HCT116 (cell line): ENCODE data around the gene RCSD1. TPM values are rescaled to one million over a fixed set of nuclear protein-coding genes. Genes with fewer than 3 reads are reported as not detected.

Source experiments
- ATAC-seq: fragments of 200-7000 bp; cut with Tn5 transposase; 2 replicates; pipeline ENCODE4 v1.9.1; 2020; ENCODE audit warnings: mild to moderate bottlenecking, moderate library complexity
- BruUV-seq: library from RNA; stranded (reverse); fragments of 400-500 nt; replicated peaks from 2 replicates; lab custom pipeline; 2021; lab: Mats Ljungman, UMichigan
- CTCF ChIA-PET: fragments of 300-600 bp; sonication (Branson Sonifier 250); formaldehyde crosslinking; loops from one replicate; lab custom pipeline; 2021; ENCODE audit warnings: antibody characterized with exemption; lab: Charles Lee
- POLR2A ChIA-PET: fragments of 300-600, 350-600 bp; sonication (Branson Sonifier 250); formaldehyde crosslinking; loops from one replicate; lab custom pipeline; 2021; ENCODE audit warnings: antibody characterized with exemption; lab: Charles Lee
- RAD21 ChIA-PET, 2 experiments: fragments of 300-600 bp; sonication (Branson Sonifier 250); formaldehyde crosslinking; loops; one replicate each; lab custom pipeline; 2023; ENCODE audit warnings: low total read pairs in 2 of 2; ENCODE audit not compliant: uncharacterized antibody in 2 of 2, unreplicated experiment in 2 of 2, low non-redundant PET in 1 of 2; lab: Charles Lee
- DNase-seq: peaks from one replicate; pipeline ENCODE4 v3.0.0-alpha.2; 2010; ENCODE audit warnings: low read depth, low spot score
- H2AFZ ChIP-seq: fragments of 200-600 bp; shearing (Covaris generic), sonication (generic); 2 replicates; pipeline ENCODE4 v1.6.1; 2017; ENCODE audit warnings: low read depth, mixed run types, mixed read lengths, antibody characterized with exemption, low read length; ENCODE audit not compliant: poor library complexity, severe bottlenecking
- H3K27ac ChIP-seq: 2 replicates; pipeline ENCODE4 v1.5.1; 2012; ENCODE audit warnings: low read depth, low read length
- H3K27me3 ChIP-seq: fragments of 200-600 bp; sonication (generic); 2 replicates; pipeline ENCODE4 v1.6.1; 2016; ENCODE audit warnings: mixed run types, low read length, mixed read lengths; ENCODE audit not compliant: insufficient read depth
- H3K36me3 ChIP-seq, 2 experiments: fragments of 200-500 bp in 1 of 2; fragments of 200-600 bp in 1 of 2; sonication (Bioruptor generic) in 1 of 2; sonication (generic) in 1 of 2; 2 replicates each; pipeline versions ENCODE4 v1.5.1 to v1.6.1; 2014 to 2016; ENCODE audit warnings: low read length in 2 of 2, inconsistent platforms in 1 of 2, mixed read lengths in 1 of 2, mixed run types in 1 of 2; ENCODE audit not compliant: insufficient read depth in 2 of 2, control insufficient read depth in 1 of 2
- H3K4me1 ChIP-seq, 2 experiments: fragments of 200-600 bp in 1 of 2; sonication (generic) in 1 of 2; 2 replicates each; pipeline versions ENCODE4 v1.5.1 to v1.6.1; 2012 to 2017; ENCODE audit warnings: low read length in 2 of 2, inconsistent platforms in 1 of 2, mild to moderate bottlenecking in 1 of 2, mixed read lengths in 1 of 2, mixed run types in 1 of 2, moderate library complexity in 1 of 2; ENCODE audit not compliant: insufficient read depth in 2 of 2, control insufficient read depth in 1 of 2
- H3K4me2 ChIP-seq: fragments of 200-600 bp; sonication (generic); 2 replicates; pipeline ENCODE4 v1.6.1; 2017; ENCODE audit warnings: mixed run types, low read length, mixed read lengths
- H3K4me3 ChIP-seq, 2 experiments: fragments of 200-600 bp in 1 of 2; sonication (generic) in 1 of 2; replicated peaks in 1 of 2; 2 replicates each; pipeline ENCODE4 v1.5.1; 2011 to 2016; ENCODE audit warnings: low read length in 2 of 2, control low read depth in 1 of 2, low read depth in 1 of 2, mild to moderate bottlenecking in 1 of 2, mixed read lengths in 1 of 2, mixed run types in 1 of 2
- H3K79me2 ChIP-seq: fragments of 200-600 bp; sonication (generic); 2 replicates; pipeline ENCODE4 v1.6.1; 2017; ENCODE audit warnings: mild to moderate bottlenecking, mixed run types, low read length, moderate library complexity, mixed read lengths; ENCODE audit not compliant: insufficient read depth
- H3K9ac ChIP-seq: fragments of 200-600 bp; sonication (generic); 2 replicates; pipeline ENCODE4 v1.6.1; 2016; ENCODE audit warnings: low read length, mixed read lengths
- H3K9me2 ChIP-seq: fragments of 200-600 bp; sonication (generic), shearing (Covaris generic); 2 replicates; pipeline ENCODE4 v1.6.1; 2017; ENCODE audit warnings: mixed run types, mild to moderate bottlenecking, moderate library complexity; ENCODE audit not compliant: insufficient read depth
- H3K9me3 ChIP-seq, 2 experiments: fragments of 200-500 bp in 1 of 2; fragments of 200-600 bp in 1 of 2; sonication (Bioruptor generic) in 1 of 2; sonication (generic) in 1 of 2; 2 replicates each; pipeline ENCODE4 v1.6.1; 2014 to 2017; ENCODE audit warnings: low read length in 2 of 2, mixed read lengths in 2 of 2, inconsistent platforms in 1 of 2, low read depth in 1 of 2, mild to moderate bottlenecking in 1 of 2, mixed run types in 1 of 2, moderate library complexity in 1 of 2; ENCODE audit not compliant: control insufficient read depth in 1 of 2, insufficient read depth in 1 of 2
- H4K20me1 ChIP-seq: fragments of 200-600 bp; sonication (generic), shearing (Covaris generic); 2 replicates; pipeline ENCODE4 v1.6.1; 2017; ENCODE audit warnings: mixed run types, mild to moderate bottlenecking, moderate library complexity; ENCODE audit not compliant: insufficient read depth
- CBX3 ChIP-seq: IDR thresholded peaks from 2 replicates; pipeline ENCODE4 v1.6.1; 2012; ENCODE audit warnings: low read depth
- ELF1 ChIP-seq: IDR thresholded peaks from 2 replicates; pipeline ENCODE4 v1.6.1; 2012; ENCODE audit warnings: low read depth, borderline replicate concordance
- POLR2A ChIP-seq: IDR thresholded peaks from 2 replicates; pipeline ENCODE4 v1.7.0; 2011; ENCODE audit warnings: borderline replicate concordance; ENCODE audit not compliant: insufficient read depth, insufficient read length; ENCODE audit errors: extremely low read depth
- RAD21 ChIP-seq: IDR thresholded peaks from 2 replicates; pipeline ENCODE4 v1.6.1; 2012; ENCODE audit warnings: low read depth, mild to moderate bottlenecking
- SP1 ChIP-seq: IDR thresholded peaks from 2 replicates; pipeline ENCODE4 v1.6.1; 2012; ENCODE audit warnings: low read depth
- ZNF274 ChIP-seq: fragments of 200-500 bp; sonication (Bioruptor generic); IDR thresholded peaks from 2 replicates; pipeline ENCODE4 v1.6.1; 2014; ENCODE audit warnings: mild to moderate bottlenecking, low read depth, low read length, inconsistent platforms
- intact Hi-C: fragments of 100-400 bp; cut with micrococcal nuclease; formaldehyde crosslinking; loops from 2 replicates; pipeline ENCODE4 v1.10.0; 2022
- total RNA-seq: library from RNA; stranded (reverse); gene quantifications from one replicate; pipeline ENCODE4 v1.2.1, GENCODE V29; 2021; ENCODE audit not compliant: unreplicated experiment
- TF ChIP-seq, protein P1 (sequence below): IDR thresholded peaks from 2 replicates; pipeline ENCODE4 v1.6.1; 2012
- TF ChIP-seq, protein P2 (sequence below), 3 experiments: fragments of 200-600 bp in 1 of 3; sonication (generic) in 1 of 3; IDR thresholded peaks in 2 of 3; conservative IDR thresholded peaks in 1 of 3; 2 replicates each; pipeline ENCODE4 v1.5.1; 2012 to 2017; ENCODE audit warnings: low read depth in 2 of 3, low read length in 2 of 3, antibody characterized with exemption in 1 of 3, borderline replicate concordance in 1 of 3, control low read depth in 1 of 3, mild to moderate bottlenecking in 1 of 3, mixed read lengths in 1 of 3, mixed run types in 1 of 3, moderate library complexity in 1 of 3; ENCODE audit not compliant: insufficient read depth in 1 of 3
- TF ChIP-seq, protein P3 (sequence below): IDR thresholded peaks from 2 replicates; pipeline ENCODE4 v1.6.1; 2012; ENCODE audit warnings: low read depth
- TF ChIP-seq, protein P4 (sequence below): IDR thresholded peaks from 2 replicates; pipeline ENCODE4 v1.6.1; 2012

RCSD1 gene
- total RNA-seq, 1 experiment from 2014 or later: 0.15 TPM

DNA sequence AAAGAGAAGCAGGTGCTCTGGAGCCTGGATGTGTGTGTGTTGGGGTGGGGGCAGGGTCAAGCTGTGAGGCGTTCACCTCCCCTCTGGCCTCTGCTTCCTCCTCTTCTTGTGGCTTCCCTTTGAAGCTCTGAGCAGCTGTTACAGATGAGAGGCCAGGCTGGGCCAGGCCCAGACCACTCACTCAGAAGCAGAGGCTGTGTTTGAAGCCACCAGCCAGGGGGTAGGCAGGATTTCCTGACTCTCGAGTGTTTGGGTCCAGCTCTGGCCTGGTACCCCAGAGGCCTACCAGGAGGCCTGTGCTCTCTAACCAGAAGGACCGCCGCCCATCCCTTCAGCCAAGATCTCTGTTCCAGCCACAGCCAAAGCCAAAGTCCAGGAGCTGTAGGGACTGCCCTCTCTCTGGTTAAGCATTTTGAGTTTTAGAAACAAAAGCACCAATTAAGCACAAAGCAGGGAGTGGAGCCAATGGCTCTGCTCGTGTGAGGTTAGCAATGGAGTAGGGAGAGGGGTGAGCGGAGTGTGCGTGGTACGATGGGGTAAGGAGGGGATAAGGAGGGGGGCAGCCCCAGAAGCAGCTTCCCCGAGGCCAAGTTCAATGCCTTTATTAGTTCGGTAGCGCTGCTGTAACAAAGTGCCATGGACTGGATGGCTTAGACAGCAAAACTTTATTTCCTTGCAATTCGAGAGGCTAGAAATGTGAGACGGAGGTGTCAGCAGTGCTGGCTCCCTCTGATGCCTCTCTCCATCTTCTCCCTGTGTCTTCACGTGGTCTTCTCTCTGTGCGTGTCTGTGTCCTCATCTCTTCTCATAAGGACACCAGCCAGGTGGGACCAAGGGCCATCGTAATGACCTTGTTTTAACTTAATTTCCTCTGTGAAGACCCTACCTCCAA is 20.5 kb downstream of the RCSD1 start:
- RAD21 ChIA-PET: no interaction called here
- H3K27me3 ChIP-seq: 0 out of 2 replicates have a peak, but pooled peaks cover 4% of the 10 kb centered on the region
- no peak for ATAC-seq

DNA sequence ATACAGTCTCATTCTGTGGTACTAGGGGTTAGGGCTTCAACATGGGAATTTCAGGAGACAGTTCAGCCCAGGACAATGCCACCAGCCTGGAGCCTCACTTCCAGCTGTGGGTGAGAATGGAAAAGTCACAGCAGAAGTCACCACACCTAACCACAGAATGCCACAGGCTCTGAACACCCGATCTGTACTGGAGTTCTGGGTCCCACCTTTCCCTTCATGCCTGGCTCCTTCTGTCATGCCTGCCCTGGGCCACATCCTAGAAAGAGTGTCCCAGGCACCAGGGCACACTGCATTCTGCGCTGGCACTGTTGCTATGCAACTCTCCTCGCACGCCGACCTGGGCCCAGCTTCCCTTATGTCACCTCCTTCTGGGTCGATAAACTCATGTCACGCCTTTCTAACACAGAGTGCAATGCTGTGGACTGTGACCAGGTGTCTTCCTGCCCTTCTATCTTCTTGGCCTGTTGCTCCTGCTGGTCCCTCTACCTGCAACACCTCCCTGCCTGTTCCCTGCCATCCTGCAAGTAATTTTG is 21.2 kb downstream of the RCSD1 start:
- CTCF ChIA-PET: no interaction called here
- BruUV-seq: no TSS peak
- DNase-seq: no peak

More for the DNA sequence above, 20.5 kb downstream of the RCSD1 start:
- TF ChIP-seq, protein P1, sequence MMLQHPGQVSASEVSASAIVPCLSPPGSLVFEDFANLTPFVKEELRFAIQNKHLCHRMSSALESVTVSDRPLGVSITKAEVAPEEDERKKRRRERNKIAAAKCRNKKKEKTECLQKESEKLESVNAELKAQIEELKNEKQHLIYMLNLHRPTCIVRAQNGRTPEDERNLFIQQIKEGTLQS: no peak
- Histone ChIP-seq H4K20me1 (no peaks in the 10 kb centered on the region), H3K9me2 (no peaks in the 10 kb centered on the region), H3K4me3 (no peak overlapping the region), H3K4me2 (no peak overlapping the region), H3K79me2 (no peaks in the 10 kb centered on the region), H3K27ac (no peak overlapping the region), H3K9ac (no peak overlapping the region), H2AFZ (no peak overlapping the region), H3K4me1 (no peaks in the 10 kb centered on the region), H3K9me3 (no peaks in the 10 kb centered on the region), H3K36me3 (no peaks in the 10 kb centered on the region)
- DNase-seq: no peak
- ChIA-PET CTCF (no interaction called here), POLR2A (no interaction called here)
- intact Hi-C loops: no loop called here
- no TSS peak for BruUV-seq

More for the DNA sequence above, 21.2 kb downstream of the RCSD1 start:
- Histone ChIP-seq H3K9me2 (no peaks in the 10 kb centered on the region), H3K4me3 (no peak overlapping the region), H3K9ac (no peak overlapping the region), H3K27me3 (0 out of 2 replicates have a peak, but pooled peaks cover 4% of the 10 kb centered on the region), H3K27ac (no peak overlapping the region), H3K79me2 (no peaks in the 10 kb centered on the region), H4K20me1 (no peaks in the 10 kb centered on the region), H3K36me3 (no peaks in the 10 kb centered on the region), H3K9me3 (no peaks in the 10 kb centered on the region), H2AFZ (no peak overlapping the region), H3K4me2 (no peak overlapping the region), H3K4me1 (no peaks in the 10 kb centered on the region)
- TF ChIP-seq, protein P2, sequence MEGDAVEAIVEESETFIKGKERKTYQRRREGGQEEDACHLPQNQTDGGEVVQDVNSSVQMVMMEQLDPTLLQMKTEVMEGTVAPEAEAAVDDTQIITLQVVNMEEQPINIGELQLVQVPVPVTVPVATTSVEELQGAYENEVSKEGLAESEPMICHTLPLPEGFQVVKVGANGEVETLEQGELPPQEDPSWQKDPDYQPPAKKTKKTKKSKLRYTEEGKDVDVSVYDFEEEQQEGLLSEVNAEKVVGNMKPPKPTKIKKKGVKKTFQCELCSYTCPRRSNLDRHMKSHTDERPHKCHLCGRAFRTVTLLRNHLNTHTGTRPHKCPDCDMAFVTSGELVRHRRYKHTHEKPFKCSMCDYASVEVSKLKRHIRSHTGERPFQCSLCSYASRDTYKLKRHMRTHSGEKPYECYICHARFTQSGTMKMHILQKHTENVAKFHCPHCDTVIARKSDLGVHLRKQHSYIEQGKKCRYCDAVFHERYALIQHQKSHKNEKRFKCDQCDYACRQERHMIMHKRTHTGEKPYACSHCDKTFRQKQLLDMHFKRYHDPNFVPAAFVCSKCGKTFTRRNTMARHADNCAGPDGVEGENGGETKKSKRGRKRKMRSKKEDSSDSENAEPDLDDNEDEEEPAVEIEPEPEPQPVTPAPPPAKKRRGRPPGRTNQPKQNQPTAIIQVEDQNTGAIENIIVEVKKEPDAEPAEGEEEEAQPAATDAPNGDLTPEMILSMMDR (IDR thresholded peaks at IDR 0.05 in 2 of 3, conservative IDR thresholded peaks at IDR 0.05 in 1 of 3; ENCODE audit: borderline replicate concordance in 1 of 3, insufficient read depth in 1 of 3, low read depth in 2 of 3, low read length in 2 of 3): no peak
- TF ChIP-seq SP1: no peak
- TF ChIP-seq, protein P3, sequence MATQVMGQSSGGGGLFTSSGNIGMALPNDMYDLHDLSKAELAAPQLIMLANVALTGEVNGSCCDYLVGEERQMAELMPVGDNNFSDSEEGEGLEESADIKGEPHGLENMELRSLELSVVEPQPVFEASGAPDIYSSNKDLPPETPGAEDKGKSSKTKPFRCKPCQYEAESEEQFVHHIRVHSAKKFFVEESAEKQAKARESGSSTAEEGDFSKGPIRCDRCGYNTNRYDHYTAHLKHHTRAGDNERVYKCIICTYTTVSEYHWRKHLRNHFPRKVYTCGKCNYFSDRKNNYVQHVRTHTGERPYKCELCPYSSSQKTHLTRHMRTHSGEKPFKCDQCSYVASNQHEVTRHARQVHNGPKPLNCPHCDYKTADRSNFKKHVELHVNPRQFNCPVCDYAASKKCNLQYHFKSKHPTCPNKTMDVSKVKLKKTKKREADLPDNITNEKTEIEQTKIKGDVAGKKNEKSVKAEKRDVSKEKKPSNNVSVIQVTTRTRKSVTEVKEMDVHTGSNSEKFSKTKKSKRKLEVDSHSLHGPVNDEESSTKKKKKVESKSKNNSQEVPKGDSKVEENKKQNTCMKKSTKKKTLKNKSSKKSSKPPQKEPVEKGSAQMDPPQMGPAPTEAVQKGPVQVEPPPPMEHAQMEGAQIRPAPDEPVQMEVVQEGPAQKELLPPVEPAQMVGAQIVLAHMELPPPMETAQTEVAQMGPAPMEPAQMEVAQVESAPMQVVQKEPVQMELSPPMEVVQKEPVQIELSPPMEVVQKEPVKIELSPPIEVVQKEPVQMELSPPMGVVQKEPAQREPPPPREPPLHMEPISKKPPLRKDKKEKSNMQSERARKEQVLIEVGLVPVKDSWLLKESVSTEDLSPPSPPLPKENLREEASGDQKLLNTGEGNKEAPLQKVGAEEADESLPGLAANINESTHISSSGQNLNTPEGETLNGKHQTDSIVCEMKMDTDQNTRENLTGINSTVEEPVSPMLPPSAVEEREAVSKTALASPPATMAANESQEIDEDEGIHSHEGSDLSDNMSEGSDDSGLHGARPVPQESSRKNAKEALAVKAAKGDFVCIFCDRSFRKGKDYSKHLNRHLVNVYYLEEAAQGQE: no peak
- TF ChIP-seq RAD21: no peak
- TF ChIP-seq, protein P4, sequence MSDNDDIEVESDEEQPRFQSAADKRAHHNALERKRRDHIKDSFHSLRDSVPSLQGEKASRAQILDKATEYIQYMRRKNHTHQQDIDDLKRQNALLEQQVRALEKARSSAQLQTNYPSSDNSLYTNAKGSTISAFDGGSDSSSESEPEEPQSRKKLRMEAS: no peak
- TF ChIP-seq ZNF274: no peak
- TF ChIP-seq CBX3: no peak
- TF ChIP-seq POLR2A: no peak
- TF ChIP-seq, protein P1: no peak
- no peak for TF ChIP-seq ELF1
- ChIA-PET RAD21 (no interaction called here), POLR2A (no interaction called here)
- ATAC-seq: no peak
- intact Hi-C loops: no loop called here
